Liver (tissue), 3 donors: ENCODE measurements around the gene ARSJ.
A peak's percentile ranks its signal among the peaks of the same experiment; 100 is the strongest.

Source experiments
- CTCF ChIP-seq: fragments of 150-350 bp; IDR thresholded peaks from 2 replicates; pipeline ENCODE4 v1.5.1; 2017; ENCODE audit warnings: improper control_type of control experiment, low read depth, low read length; ENCODE audit not compliant: missing input control
- FOXA1 ChIP-seq: IDR thresholded peaks from 2 replicates; pipeline ENCODE4 v1.6.1; 2016; ENCODE audit warnings: antibody characterized with exemption
- GABPA ChIP-seq, 2 donors: IDR thresholded peaks in 1 of 2; conservative IDR thresholded peaks in 1 of 2; 2 replicates each; pipeline ENCODE4 v1.6.1; 2016; ENCODE audit warnings: antibody characterized with exemption in 2 of 2, mild to moderate bottlenecking in 1 of 2, moderate library complexity in 1 of 2
- JUND ChIP-seq, 2 donors: IDR thresholded peaks; 2 replicates each; pipeline ENCODE4 v1.6.1; 2016; ENCODE audit warnings: antibody characterized with exemption in 2 of 2
- MAX ChIP-seq: IDR thresholded peaks from 2 replicates; pipeline ENCODE4 v1.6.1; 2016; ENCODE audit warnings: antibody characterized with exemption
- RAD21 ChIP-seq, 2 donors: IDR thresholded peaks; 2 replicates each; pipeline ENCODE4 v1.6.1; 2016; ENCODE audit warnings: antibody characterized with exemption in 2 of 2, mild to moderate bottlenecking in 2 of 2
- REST ChIP-seq: IDR thresholded peaks from 2 replicates; pipeline ENCODE4 v1.6.1; 2016; ENCODE audit warnings: antibody characterized with exemption, mild to moderate bottlenecking
- SP1 ChIP-seq: IDR thresholded peaks from 2 replicates; pipeline ENCODE4 v1.6.1; 2018; ENCODE audit warnings: antibody characterized with exemption, mild to moderate bottlenecking
- TAF1 ChIP-seq: conservative IDR thresholded peaks from 2 replicates; pipeline ENCODE4 v1.6.1; 2016; ENCODE audit warnings: antibody characterized with exemption, mild to moderate bottlenecking
- YY1 ChIP-seq: IDR thresholded peaks from 2 replicates; pipeline ENCODE4 v1.6.1; 2016; ENCODE audit warnings: antibody characterized with exemption, mild to moderate bottlenecking
- ZBTB33 ChIP-seq: IDR thresholded peaks from 2 replicates; pipeline ENCODE4 v1.6.1; 2016; ENCODE audit warnings: antibody characterized with exemption
- donor health status: healthy.
- donor health status: healthy.

- TF ChIP-seq RAD21 (IDR thresholded peaks at IDR 0.05) (no peak), CTCF (no peak), SP1 (no peak), ZBTB33 (no peak), YY1 (no peak), MAX (no peak), GABPA (IDR thresholded peaks at IDR 0.05 in 1 of 2, conservative IDR thresholded peaks at IDR 0.05 in 1 of 2) (no peak), TAF1 (peak; percentile 15), FOXA1 (no peak), REST (no peak), JUND (IDR thresholded peaks at IDR 0.05) (peak; percentile 80 to 93)
These were observed 20.5 kb downstream of the ARSJ start for GRCh38 chr4:113958766-113959538.
